Right kidney (tissue), 1 donor: Measurements from ENCODE around the gene PTPN20.
"Not testable (repeated sequence)": the region's sequence is repeated elsewhere in the genome, so short reads cannot be mapped to it uniquely, and the experiment has no call there.

Source experiments
- DNase-seq: peaks from one replicate; pipeline ENCODE4 v3.0.0-alpha.2; 2016

PTPN20 gene

DNA sequence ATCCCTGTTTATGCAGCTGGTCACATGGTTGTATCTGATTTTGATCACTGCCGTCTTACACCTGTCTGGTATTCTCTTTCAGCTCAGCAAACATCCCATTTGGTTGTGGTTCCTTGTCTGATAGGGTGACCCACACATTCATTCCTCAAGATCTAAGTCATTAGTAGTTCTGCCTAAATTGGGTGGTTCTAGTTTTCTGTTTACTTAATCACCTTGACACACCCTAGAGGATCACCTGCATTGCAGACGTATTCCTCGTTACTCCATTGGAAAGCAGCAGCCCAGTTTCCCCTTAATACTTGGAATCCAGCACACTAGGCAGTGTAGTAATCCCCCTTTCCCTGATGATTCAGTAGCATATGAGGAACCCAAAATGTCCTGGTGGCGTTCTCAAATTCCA is 41.3 kb downstream of the PTPN20 start:
- DNase-seq: not testable (repeated sequence)

- not testable (repeated sequence) for DNase-seq
Observed at GRCh38 chr10:46960742-46961141, 49.5 kb downstream of the PTPN20 start.

DNA sequence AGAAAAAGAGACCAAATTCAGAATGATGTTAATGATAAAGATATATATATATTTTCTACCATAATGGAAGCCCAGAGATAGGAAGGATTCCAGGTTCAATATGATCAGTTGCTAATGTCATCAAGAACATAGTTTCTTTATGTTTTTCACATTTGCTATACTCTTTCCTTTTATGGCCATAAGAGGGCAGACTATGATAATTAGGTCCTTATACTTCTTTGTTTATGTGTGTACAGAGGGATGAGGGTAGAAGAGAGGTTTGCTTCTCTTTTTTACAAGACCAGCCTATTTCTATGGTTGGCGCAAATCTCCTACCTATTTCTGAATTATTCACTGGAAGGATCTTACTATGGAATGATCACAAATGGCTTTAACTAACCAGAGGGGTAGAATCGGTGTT is 52.1 kb downstream of the PTPN20 start:
- not testable (repeated sequence) for DNase-seq

DNA sequence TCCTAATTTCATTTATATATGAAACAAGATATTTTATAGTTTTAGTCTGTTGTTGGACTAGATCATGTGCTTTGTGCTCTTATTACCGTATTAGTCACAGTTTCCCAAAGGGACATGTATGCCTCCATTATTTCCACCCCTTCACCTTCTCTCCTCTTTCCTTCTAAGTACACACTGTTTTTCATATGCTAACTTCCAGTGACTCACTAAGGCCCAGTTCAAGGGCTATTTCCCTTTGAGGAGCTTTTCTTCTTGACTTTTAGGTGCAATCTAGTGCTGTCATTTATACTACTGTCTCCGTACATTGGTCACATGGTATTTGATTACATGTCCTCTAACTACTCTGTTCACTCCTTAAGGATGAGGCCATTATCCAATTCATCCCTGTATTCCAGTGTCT is 55.8 kb downstream of the PTPN20 start:
- not testable (repeated sequence) for DNase-seq

GRCh38 chr10:46980223-46980622 is 69.0 kb downstream of the PTPN20 start:
- DNase-seq: not testable (repeated sequence)

GRCh38 chr10:46987233-46987924 is 76.2 kb downstream of the PTPN20 start:
- not testable (repeated sequence) for DNase-seq

GRCh38 chr10:46992803-46993561 is 81.8 kb downstream of the PTPN20 start:
- no peak for DNase-seq

GRCh38 chr10:46995234-46995633 is 84.0 kb downstream of the PTPN20 start:
- no peak for DNase-seq

- DNase-seq: no peak
Observed at GRCh38 chr10:46998192-46998591, 87.0 kb downstream of the PTPN20 start.

GRCh38 chr10:46998595-46998994 is 87.4 kb downstream of the PTPN20 start:
- DNase-seq: no peak

- DNase-seq: no peak
Observed at GRCh38 chr10:46999217-46999616, 88.0 kb downstream of the PTPN20 start.

GRCh38 chr10:47008769-47009168 is 97.5 kb downstream of the PTPN20 start:
- DNase-seq: no peak

GRCh38 chr10:47009215-47009838 is 98.1 kb downstream of the PTPN20 start:
- DNase-seq: no peak

GRCh38 chr10:47010036-47010435 is 98.8 kb downstream of the PTPN20 start:
- DNase-seq: no peak

GRCh38 chr10:47012214-47012613 is 101.0 kb downstream of the PTPN20 start:
- DNase-seq: no peak

DNA sequence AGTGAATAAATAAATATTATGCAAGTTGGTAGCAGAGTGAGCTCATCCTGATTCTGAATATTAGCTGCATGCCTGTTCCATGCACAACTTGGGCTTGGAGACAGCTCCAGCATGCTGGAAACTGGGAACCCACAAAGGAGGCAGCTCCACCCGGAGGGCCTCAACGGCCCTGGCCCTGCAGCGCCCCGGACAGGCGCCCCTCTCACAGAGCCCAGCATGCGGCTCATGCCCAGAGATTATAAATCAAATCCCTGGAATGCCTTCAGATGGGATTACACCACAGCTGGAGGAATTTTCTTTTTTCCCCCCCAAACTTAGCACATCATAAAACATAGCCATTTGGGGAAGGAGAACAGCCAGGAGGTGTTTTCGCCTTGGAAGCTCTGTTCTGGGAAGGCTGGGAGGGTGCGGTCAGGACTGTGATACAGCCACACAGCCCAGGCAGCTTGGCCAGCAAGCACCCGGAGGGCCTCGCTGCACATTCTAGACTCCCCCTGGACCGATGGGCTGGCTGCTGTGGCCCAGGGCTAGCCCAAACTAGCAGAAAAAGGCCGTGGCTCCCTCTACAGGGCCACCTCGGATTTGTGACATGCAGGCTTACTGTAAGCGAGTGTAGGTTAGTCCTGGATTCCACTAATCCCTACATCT is 102.4 kb downstream of the PTPN20 start:
- no peak for DNase-seq

DNA sequence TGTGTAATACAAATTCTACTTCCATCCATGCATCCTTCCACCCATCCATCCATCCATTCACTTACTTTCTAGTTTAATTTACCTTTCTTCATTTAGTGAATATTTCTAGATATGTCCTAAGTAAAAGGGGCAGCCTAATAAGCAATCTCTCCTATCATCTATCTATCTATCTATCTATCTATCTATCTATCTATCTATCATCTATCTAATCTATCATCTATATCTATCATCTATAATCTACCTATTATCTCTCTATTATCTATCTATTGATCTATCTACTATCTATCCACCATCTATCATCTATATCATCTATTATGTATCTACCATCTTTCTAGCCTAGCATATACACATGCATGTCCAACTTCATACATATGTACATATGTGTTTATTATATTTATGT is 104.2 kb downstream of the PTPN20 start:
- DNase-seq: no peak

DNA sequence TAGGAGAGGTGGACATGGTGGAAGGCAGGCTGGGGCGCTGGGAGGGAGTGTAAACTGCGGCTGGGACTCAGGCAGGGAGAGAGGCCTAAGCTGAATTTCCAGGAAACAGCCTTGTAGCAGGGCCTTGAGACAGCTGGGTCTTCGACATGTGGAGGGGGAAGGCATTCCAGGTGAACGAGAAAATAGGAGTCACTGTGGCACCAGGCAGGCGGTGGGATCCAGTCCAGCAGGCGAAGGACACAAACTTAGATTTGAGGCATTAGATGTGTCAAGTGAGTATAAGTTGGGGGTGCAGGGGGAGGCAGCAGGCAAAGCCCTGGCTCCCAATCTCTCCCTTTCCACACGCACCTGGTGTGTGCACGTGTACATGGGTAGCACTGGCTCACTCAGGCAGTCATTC is 105.3 kb downstream of the PTPN20 start:
- DNase-seq: no peak

DNA sequence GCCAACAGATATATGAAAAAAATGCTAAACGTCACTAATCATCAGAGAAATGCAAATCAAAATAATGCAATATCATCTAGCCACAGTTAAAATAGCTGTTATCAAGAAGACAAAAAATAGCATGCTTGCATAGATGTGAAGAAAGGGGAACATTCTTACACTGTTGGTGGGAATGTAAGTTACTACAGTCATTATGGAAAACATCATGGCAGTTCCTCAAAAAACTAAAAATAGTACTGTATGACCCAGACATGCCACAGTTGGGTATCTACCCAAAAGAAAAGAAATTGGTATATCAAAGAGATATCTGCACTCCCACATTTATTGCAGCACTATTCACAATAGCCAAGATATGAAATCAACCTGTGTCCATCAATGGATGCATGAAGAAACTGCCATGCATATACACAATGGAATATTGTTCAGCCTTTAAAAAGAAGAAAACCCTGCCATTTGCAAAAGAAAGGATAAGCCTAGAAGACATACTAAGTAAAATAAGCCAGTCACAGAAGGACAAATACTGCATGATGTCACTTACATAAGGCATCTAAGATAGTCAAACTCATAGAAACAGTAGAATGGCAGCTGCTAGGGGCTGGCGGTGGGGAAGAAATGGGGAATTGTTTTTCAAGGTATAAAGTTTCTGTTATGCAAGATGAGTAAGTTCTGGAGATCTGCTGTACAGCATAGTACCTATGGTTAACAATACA is 107.0 kb downstream of the PTPN20 start:
- no peak for DNase-seq

GRCh38 chr10:47019155-47020145 is 108.2 kb downstream of the PTPN20 start:
- DNase-seq: no peak

DNA sequence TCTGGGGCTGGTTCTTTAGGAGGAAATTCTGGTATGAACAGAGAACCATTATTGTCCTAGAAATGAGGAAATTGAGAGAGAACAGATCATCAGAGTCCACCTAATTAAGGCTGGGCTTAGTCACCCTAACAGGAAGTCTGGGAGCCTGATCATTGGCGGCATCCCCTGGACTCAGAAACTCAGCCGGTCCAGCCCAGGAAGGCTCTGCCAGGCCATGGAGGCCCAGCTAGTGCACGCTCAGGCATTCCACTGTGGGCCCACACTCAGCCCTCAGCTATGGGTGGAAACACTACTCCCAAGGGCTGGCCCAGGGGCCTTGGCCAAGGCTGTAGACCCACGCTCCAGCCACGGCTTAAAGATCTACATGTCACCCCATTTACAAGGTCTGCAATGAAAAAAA is 109.2 kb downstream of the PTPN20 start:
- no peak for DNase-seq
